ENCODE measurements around the gene GLIPR2. TPM values are rescaled to one million over a fixed set of nuclear protein-coding genes. Genes with fewer than 3 reads are reported as not detected.
"Not testable (repeated sequence)": the region's sequence is repeated elsewhere in the genome, so short reads cannot be mapped to it uniquely, and the experiment has no call there.

Gene GLIPR2, protein sequence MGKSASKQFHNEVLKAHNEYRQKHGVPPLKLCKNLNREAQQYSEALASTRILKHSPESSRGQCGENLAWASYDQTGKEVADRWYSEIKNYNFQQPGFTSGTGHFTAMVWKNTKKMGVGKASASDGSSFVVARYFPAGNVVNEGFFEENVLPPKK
- 75.1 TPM for total RNA-seq (ENCODE audit: insufficient read depth, low replicate concordance)

- DNase-seq (ENCODE audit: low spot score), result peak; percentile 76
Observed at GRCh38 chr9:36136272-36136893, at the start of gene GLIPR2. GLIPR2 (plus strand) TSS chr9:36136733; CDS start chr9:36136779, 46 bp downstream.

DNA sequence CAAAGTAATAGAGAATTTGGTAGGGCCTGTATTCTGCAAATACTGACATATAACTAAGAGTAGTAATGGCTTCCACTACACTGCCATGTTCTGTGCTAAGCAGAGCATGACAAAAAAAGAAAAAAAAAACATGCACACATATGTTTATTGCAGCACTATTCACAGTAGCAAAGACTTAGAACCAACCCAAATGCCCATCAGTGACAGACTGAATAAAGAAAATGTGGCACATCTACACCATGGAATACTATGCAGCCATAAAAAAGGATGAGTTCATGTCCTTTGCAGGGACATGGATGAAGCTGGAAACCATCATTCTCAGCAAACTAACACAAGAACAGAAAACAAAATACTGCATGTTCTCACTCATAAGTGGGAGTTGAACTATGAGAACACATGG is 49.5 kb upstream of the GLIPR2 start:
- DNase-seq (ENCODE audit: low spot score), result not testable (repeated sequence)

- no peak for DNase-seq (ENCODE audit: low spot score)
Observed at GRCh38 chr9:36088020-36088419, 48.5 kb upstream of the GLIPR2 start.

GRCh38 chr9:36091026-36091953 is 45.2 kb upstream of the GLIPR2 start:
- DNase-seq (ENCODE audit: low spot score), result no peak

- DNase-seq (ENCODE audit: low spot score), result no peak
Observed at GRCh38 chr9:36092014-36092413, 44.5 kb upstream of the GLIPR2 start.

DNA sequence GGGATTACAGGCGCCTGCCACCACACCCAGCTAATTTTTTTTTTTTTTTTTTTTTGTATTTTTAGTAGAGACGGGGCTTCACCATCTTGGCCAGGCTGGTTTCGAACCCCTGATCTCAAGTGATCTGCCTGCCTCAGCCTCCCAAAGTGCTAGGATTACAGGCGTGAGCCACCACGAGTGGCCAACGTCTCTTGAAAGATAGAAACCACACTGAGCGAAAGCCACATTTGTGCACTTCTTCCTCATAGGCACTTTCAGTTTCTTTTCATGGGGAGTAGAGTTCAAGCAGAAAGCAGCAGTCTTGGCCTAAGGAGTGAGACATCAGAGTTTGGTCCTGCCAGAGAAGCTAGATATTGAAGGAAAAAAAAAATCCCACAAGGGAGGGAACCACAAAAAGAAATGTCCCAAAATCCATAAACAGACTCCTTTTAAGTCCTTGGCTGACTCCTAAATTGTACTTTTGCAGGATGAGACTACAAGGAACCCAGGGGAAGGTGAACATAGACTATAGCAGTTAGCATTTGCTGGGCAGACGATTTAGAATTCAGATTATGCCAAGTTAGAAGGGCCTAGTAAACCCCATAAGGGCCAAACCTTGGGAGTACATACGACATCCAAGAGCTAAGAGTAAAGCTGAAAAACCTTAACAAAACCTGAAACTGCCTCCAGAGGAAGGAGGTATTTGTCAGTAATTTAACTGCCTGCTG is 43.9 kb upstream of the GLIPR2 start:
- no peak for DNase-seq (ENCODE audit: low spot score)

- DNase-seq (ENCODE audit: low spot score), result no peak
Observed at GRCh38 chr9:36093384-36093783, 43.1 kb upstream of the GLIPR2 start.

GRCh38 chr9:36099718-36100117 is 36.8 kb upstream of the GLIPR2 start:
- no peak for DNase-seq (ENCODE audit: low spot score)

DNA sequence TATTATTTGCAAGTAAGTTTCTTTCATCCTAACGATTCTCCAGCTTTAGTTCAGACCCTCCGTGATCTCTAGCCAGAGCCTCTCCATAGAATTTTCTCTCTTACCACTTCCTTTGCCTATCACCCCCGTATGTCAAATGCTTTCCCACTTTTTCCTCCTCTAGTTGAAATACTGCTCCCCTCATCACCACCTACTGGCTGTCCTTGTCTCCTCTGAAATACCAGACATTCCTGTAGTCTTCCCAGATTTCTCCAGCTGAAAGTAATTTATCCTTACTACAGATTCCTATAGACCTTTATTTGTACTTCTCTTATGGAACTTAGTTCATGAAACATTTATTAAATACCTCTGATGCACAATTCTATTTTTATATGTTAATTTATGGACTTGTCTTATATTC is 36.0 kb upstream of the GLIPR2 start:
- no peak for DNase-seq (ENCODE audit: low spot score)

DNA sequence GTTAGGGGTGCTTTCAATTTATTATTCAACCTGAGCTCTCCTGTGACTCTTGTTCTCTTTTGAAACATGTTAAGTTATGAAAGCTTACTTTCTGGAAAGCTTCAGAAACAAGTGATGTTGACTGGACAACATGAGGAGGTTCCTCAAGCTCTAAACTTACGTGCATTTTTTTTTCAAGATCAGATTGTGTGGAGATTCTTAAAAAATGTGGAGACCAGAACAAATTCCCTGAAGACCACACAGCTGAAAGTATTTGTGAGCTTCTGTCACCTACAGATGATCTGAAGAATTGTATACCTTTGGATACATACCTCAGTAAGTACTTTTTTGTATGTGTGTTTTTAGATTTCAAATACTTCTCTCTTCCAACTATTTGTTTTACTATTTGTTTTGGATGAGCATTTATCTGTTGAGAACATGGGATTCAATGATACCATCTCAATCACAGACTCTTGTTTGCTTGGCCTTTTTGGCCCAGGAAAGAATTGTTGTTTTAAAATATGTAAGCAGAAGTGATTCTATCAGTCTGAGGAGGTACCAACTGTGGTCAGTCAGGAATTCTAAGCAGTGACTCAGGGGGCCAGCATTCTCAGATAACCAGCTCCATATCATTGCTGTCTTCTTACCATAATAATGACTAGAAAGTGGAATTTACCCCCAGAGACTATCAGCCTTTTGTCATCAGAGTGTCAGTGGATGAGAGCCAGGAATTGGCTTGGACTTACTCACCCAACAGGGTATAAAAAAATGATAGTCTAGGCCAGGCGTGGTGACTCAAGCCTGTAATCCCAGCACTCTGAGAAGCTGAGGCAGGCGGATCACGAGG is 34.4 kb upstream of the GLIPR2 start:
- DNase-seq (ENCODE audit: low spot score), result peak; percentile 56

DNA sequence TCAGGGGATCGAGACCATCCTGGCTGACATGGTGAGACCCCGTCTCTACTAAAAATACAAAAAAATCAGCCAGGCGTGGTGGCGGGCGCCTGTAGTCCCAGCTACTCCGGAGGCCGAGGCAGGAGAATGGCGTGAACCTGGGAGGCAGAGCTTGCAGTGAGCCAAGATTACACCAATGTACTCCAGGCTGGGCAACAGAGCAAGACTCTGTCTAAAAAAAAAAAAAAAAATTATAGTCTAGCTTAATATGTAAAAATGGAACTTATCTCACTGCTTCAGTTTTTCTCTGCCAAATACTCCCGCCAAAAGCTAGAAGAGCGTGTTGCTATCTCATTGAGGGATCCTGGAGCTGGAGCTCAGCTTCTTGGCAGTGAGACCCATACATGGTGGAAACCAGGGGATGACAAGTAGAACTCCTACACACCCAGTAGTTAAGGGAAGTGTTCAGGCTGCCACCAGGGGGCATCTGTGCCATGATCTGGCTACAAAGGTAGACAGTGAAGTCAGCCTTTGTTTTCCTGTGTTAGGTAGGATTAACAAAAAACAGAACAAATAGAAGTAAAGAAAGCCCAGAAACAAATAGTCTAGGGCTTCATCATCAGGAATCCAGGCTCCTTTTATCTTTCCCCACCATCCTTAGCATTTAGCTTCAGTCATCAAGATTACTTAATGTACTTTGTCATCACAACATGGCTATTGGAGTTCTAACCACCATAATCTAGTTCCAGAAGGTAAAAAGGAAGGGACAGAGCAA is 33.6 kb upstream of the GLIPR2 start:
- peak; percentile 58 for DNase-seq (ENCODE audit: low spot score)

DNA sequence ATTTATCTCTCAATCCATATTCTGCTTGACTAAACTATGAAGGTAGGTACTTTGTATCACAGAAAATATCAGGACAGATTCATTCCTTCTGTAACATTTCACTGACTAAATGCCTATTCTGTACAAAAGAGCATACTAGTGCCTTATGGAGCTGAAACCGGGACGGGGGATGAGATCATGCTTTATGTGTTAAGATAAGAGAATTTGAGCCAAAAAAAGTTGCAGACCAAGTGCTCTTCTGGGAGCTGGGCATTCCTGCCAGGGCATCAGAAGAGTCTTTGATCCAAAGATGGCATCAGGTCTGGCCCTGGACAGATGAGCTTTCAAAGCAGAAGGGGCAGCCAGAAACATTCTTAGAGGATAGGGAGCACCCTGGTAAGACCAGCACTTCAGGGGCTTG is 27.5 kb upstream of the GLIPR2 start:
- DNase-seq (ENCODE audit: low spot score), result peak; percentile 56

DNA sequence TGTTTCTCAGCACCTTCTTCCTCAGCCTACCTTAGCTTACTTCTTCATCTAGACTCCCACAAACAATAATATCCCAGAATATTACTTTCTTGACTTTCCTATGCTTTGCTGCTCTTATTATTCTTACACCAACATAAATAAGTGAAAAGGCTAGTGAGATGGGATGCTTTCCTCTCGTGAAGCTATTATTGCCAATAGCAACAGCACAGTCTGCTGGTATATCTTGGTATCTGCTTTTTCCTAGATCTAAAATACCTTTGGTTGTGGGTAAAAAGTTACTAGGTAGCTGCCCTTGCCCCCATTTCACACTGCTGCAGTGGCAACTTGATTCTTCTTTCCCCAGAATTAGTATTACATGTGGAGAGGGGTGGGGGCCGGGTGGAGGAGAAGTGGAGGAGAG is 26.1 kb upstream of the GLIPR2 start:
- no peak for DNase-seq (ENCODE audit: low spot score)

- DNase-seq (ENCODE audit: low spot score), result no peak
Observed at GRCh38 chr9:36112516-36112915, 24.0 kb upstream of the GLIPR2 start.

GRCh38 chr9:36113999-36114398 is 22.5 kb upstream of the GLIPR2 start:
- no peak for DNase-seq (ENCODE audit: low spot score)

DNA sequence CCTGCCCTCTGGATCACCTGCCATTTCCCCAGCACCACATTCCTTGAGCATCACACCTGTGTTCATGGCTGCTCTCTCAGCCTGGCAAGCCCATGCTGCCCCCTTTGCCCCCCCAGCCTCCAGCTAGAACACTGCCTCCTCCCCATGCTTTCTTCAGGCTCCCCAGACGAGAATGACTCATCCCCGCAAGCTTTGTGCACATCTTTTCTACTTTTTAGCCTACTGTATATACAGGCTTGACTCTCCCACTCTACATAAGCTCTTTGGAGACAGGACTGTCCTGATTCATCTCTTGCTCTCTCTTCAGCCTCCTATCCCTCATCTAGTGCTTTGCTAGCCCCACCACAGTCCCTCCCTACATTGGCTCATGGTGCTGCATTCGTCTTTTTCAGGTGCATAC is 19.9 kb upstream of the GLIPR2 start:
- DNase-seq (ENCODE audit: low spot score), result no peak

GRCh38 chr9:36118201-36118600 is 18.3 kb upstream of the GLIPR2 start:
- no peak for DNase-seq (ENCODE audit: low spot score)

DNA sequence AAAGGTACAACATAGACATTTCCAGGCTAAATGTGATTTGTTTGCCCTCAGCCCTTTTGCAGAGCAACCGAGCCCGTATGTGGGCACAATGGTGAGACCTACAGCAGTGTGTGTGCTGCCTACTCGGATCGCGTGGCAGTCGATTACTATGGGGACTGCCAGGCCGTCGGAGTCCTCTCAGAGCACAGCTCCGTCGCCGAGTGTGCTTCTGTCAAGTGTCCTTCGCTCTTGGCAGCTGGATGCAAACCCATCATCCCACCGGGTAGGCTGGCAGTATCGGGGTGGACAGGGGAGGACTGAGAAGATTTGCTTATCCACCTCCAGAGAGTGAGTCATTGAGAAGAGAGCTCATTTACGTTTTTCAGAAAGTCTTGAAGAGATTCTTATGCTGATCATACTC is 17.8 kb upstream of the GLIPR2 start:
- DNase-seq (ENCODE audit: low spot score), result no peak

DNA sequence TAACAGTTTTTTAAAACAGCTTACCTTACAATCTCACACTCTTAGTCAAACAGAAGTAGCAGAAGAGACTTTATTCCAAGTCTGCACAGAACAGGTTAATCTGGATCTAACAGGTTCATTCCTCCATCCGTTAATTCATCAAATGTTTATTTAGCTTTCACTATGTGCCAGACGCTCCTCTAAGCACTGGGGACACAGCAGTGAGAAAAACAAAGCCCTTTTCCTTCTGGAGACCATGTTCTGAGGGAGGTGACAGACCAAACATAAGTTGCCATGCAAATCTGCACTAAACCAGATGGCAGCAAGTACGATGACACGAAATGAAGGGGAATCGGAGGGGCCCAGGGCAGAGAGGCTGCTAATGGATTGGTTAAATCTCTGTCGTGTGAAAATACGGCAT is 17.1 kb upstream of the GLIPR2 start:
- DNase-seq (ENCODE audit: low spot score), result no peak

GRCh38 chr9:36120705-36121104 is 15.8 kb upstream of the GLIPR2 start:
- DNase-seq (ENCODE audit: low spot score), result no peak

Data from umbilical cord (tissue), 2 donors.